K562 (cell line): Measurements from ENCODE around the gene PROK1. TPM values are rescaled to one million over a fixed set of nuclear protein-coding genes. Genes with fewer than 3 reads are reported as not detected.
A peak's percentile ranks its signal among the peaks of the same experiment; 100 is the strongest.

Experiments
- ATAC-seq: fragments of 200-7000 bp; cut with Tn5 transposase; 3 replicates; pipeline ENCODE4 v1.9.1; 2020; ENCODE audit warnings: moderate library complexity
- BruUV-seq: library from RNA; stranded (reverse); fragments of 400-500 nt; replicated peaks from 2 replicates; lab custom pipeline; 2021; lab: Mats Ljungman, UMichigan
- CTCF ChIA-PET: fragments of 300-600 bp; formaldehyde crosslinking; extraction: SDS; loops from one replicate; lab custom pipeline; 2021; ENCODE audit warnings: low intra/inter-chr PET ratio; lab: Yijun Ruan, JAX
- POLR2A ChIA-PET: fragments of 300-600, 350-650 bp; sonication (Branson Sonifier 250); formaldehyde crosslinking; extraction: SDS; loops from one replicate; lab custom pipeline; 2021; ENCODE audit warnings: antibody characterized with exemption, inconsistent platforms; lab: Yijun Ruan, JAX
- DNase-seq, 4 experiments: peaks; one replicate each; pipeline versions ENCODE4 v3.0.0 to v3.0.0-alpha.2; 2011 to 2018; ENCODE audit warnings: low spot score in 3 of 4, mixed read lengths in 3 of 4; ENCODE audit errors: extremely low read depth in 1 of 4
- FAIRE-seq: peaks from 2 replicates; lab custom pipeline; 2011; peaks lifted over from hg19 to GRCh38; lab: Jason Lieb, UNC
- H2AFZ ChIP-seq: 2 replicates; pipeline ENCODE4 v1.6.0; 2011; ENCODE audit warnings: low read depth, low read length, control low read depth, inconsistent platforms
- H3K27ac ChIP-seq: fragments of 200-600 bp; 3 replicates; pipeline ENCODE4 v1.8.0; 2011; ENCODE audit warnings: low read depth, mild to moderate bottlenecking, control low read depth, inconsistent platforms, low read length, moderate library complexity, mixed read lengths; ENCODE audit errors: extremely low read depth
- H3K27me3 ChIP-seq, 2 experiments: fragments of 300-600 bp in 1 of 2; 2 replicates in 1 of 2; 3 replicates in 1 of 2; pipeline versions ENCODE4 v1.6.0 to v1.8.0; 2011; ENCODE audit warnings: inconsistent platforms in 2 of 2, low read length in 2 of 2, mild to moderate bottlenecking in 1 of 2, mixed read lengths in 1 of 2, moderate library complexity in 1 of 2; ENCODE audit not compliant: control insufficient read depth in 2 of 2, insufficient read depth in 2 of 2
- H3K36me3 ChIP-seq: fragments of 300-600 bp; 3 replicates; pipeline ENCODE4 v1.8.0; 2011; ENCODE audit warnings: mild to moderate bottlenecking, low read length, inconsistent platforms; ENCODE audit not compliant: control insufficient read depth, insufficient read depth
- H3K4me1 ChIP-seq, 2 experiments: fragments of 200-600 bp in 1 of 2; replicated peaks in 1 of 2; 2 replicates in 1 of 2; 3 replicates in 1 of 2; pipeline versions ENCODE4 v1.5.1 to v1.8.0; 2011; ENCODE audit warnings: inconsistent platforms in 2 of 2, low read length in 2 of 2, mild to moderate bottlenecking in 1 of 2, mixed read lengths in 1 of 2, moderate library complexity in 1 of 2; ENCODE audit not compliant: control insufficient read depth in 2 of 2, insufficient read depth in 2 of 2
- H3K4me2 ChIP-seq: 2 replicates; pipeline ENCODE4 v1.6.1; 2011; ENCODE audit warnings: low read length, control low read depth, inconsistent platforms, mixed read lengths; ENCODE audit not compliant: insufficient read depth
- H3K4me3 ChIP-seq: fragments of 200-600 bp; sonication (generic), shearing (Covaris generic); 2 replicates; pipeline ENCODE4 v1.5.1; 2016; ENCODE audit warnings: control low read depth, inconsistent platforms
- H3K79me2 ChIP-seq: fragments of 200-600 bp; 3 replicates; pipeline ENCODE4 v1.8.0; 2011; ENCODE audit warnings: low read length, inconsistent platforms; ENCODE audit not compliant: control insufficient read depth, insufficient read depth
- H3K9ac ChIP-seq, 2 experiments: 2 replicates each; pipeline versions ENCODE4 v1.6.0 to v1.6.1; 2011; ENCODE audit warnings: low read depth in 2 of 2, low read length in 2 of 2, control low read depth in 1 of 2, inconsistent platforms in 1 of 2, mild to moderate bottlenecking in 1 of 2, mixed read lengths in 1 of 2; ENCODE audit not compliant: insufficient read depth in 1 of 2
- H3K9me1 ChIP-seq: one replicate; pipeline ENCODE4 v1.6.0; 2011; ENCODE audit warnings: inconsistent platforms, mild to moderate bottlenecking, low read length, moderate library complexity; ENCODE audit not compliant: control insufficient read depth, insufficient read depth
- H3K9me3 ChIP-seq: replicated peaks from 2 replicates; pipeline ENCODE4 v1.5.1; 2011; ENCODE audit warnings: low read depth, low read length, inconsistent platforms; ENCODE audit not compliant: control insufficient read depth, insufficient read depth
- H4K20me1 ChIP-seq: replicated peaks from 2 replicates; pipeline ENCODE4 v1.6.1; 2011; ENCODE audit warnings: low read length, inconsistent platforms, mixed read lengths; ENCODE audit not compliant: control insufficient read depth, insufficient read depth
- ADNP ChIP-seq: fragments of 200-800 bp; sonication (Bioruptor generic); IDR thresholded peaks from 2 replicates; pipeline ENCODE4 v1.6.1; 2016; ENCODE audit warnings: missing genetic modification characterization, missing compliant biosample characterization
- CEBPZ ChIP-seq: fragments of 150-350 bp; IDR thresholded peaks from 2 replicates; pipeline ENCODE4 v1.6.1; 2014; ENCODE audit warnings: low read depth, mild to moderate bottlenecking, low read length, borderline replicate concordance
- EGR1 ChIP-seq: fragments of 450-650 bp; conservative IDR thresholded peaks from 2 replicates; pipeline ENCODE4 v1.6.1; 2017; ENCODE audit warnings: mild to moderate bottlenecking
- IRF9 ChIP-seq: fragments of 450-650 bp; IDR thresholded peaks from 2 replicates; pipeline ENCODE4 v1.6.1; 2016; ENCODE audit warnings: missing biosample characterization, missing genetic modification characterization
- JUND ChIP-seq, 2 experiments: IDR thresholded peaks; 2 replicates in 1 of 2; 3 replicates in 1 of 2; pipeline ENCODE4 v1.6.1; 2011; ENCODE audit warnings: borderline replicate concordance in 2 of 2, low read depth in 2 of 2, low read length in 2 of 2, improper control_type of control experiment in 1 of 2, missing biosample characterization in 1 of 2, missing genetic modification characterization in 1 of 2, missing genetic modification reagents in 1 of 2
- KHSRP ChIP-seq: fragments of 450-650 bp; IDR thresholded peaks from 2 replicates; pipeline ENCODE4 v1.6.1; 2017
- MAZ ChIP-seq, 2 experiments: fragments of 450-650 bp in 1 of 2; sonication (generic) in 1 of 2; formaldehyde crosslinking; IDR thresholded peaks in 1 of 2; conservative IDR thresholded peaks in 1 of 2; 2 replicates each; pipeline versions ENCODE4 v1.4.0 to v1.5.0; 2020; ENCODE audit warnings: mild to moderate bottlenecking in 1 of 2, missing genetic modification reagents in 1 of 2
- MTA1 ChIP-seq: fragments of 450-650 bp; IDR thresholded peaks from 2 replicates; pipeline ENCODE4 v1.6.1; 2017; ENCODE audit warnings: borderline replicate concordance
- NUFIP1 ChIP-seq: fragments of 450-650 bp; IDR thresholded peaks from 2 replicates; pipeline ENCODE4 v1.6.1; 2018; ENCODE audit not compliant: partially characterized antibody
- SREBF1 ChIP-seq: fragments of 150-350 bp; IDR thresholded peaks from 2 replicates; pipeline ENCODE4 v1.6.1; 2014; ENCODE audit warnings: antibody characterized with exemption, low read depth, low read length, borderline replicate concordance
- ZBTB34 ChIP-seq: fragments of 250-450 bp; sonication (Bioruptor Pico); IDR thresholded peaks from 2 replicates; pipeline ENCODE4 v1.8.0; 2021; ENCODE audit warnings: mild to moderate bottlenecking, moderate library complexity
- ZNF695 ChIP-seq: fragments of 450-650 bp; formaldehyde crosslinking; IDR thresholded peaks from 2 replicates; pipeline ENCODE4 v1.4.0; 2020; ENCODE audit warnings: mild to moderate bottlenecking, moderate library complexity
- WGBS: fragments of 100-300 bp; shearing (Covaris generic); methylation state at CpG from one replicate; pipeline ENCODE4 v1.1.6; 2016; ENCODE audit warnings: low coverage, mixed read lengths; ENCODE audit not compliant: insufficient coverage; ENCODE audit errors: missing lambda C conversion rate; 5-methylcytosine and 5-hydroxymethylcytosine counted together
- in situ Hi-C: fragments of 300-500 bp; cut with MboI; formaldehyde crosslinking; loops from 4 replicates; pipeline ENCODE4 v1.15.0; 2018; ENCODE audit warnings: inconsistent platforms, mixed read lengths
- intact Hi-C: fragments of 100-400 bp; cut with micrococcal nuclease; formaldehyde crosslinking; loops from 2 replicates; pipeline ENCODE4 v1.14.2; 2022
- polyA plus RNA-seq, 8 experiments: library from polyadenylated mRNA; depleted of rRNA in 4 of 8; stranded (reverse) in 5 of 8; unstranded in 3 of 8; fragments of >200 nt; fragmentation: Nextera tagmentation in 2 of 8; fragmentation: Illumina TruSeq in 1 of 8; extraction: Ambion mirVana in 2 of 8; extraction: Trizol in 1 of 8; gene quantifications; 2 replicates each; pipeline versions ENCODE4 v1.2.1 to v1.2.3, GENCODE V29; 2011 to 2014; ENCODE audit warnings: inconsistent platforms in 1 of 8, missing spikeins in 1 of 8
- total RNA-seq, 7 experiments: library from RNA; depleted of rRNA in 6 of 7; stranded (reverse); fragments of >200 nt in 6 of 7; fragmentation: Illumina TruSeq in 2 of 7; extraction: Trizol in 2 of 7; gene quantifications; 2 replicates each; pipeline versions ENCODE4 v1.2.1 to v1.2.3, GENCODE V29; 2011 to 2021; ENCODE audit warnings: low replicate concordance in 1 of 7
- TF ChIP-seq, protein P1 (sequence below), 2 experiments: fragments of 200-800 bp in 1 of 2; sonication (Bioruptor generic) in 1 of 2; sonication (generic) in 1 of 2; formaldehyde crosslinking in 1 of 2; IDR thresholded peaks in 1 of 2; conservative IDR thresholded peaks in 1 of 2; 2 replicates each; pipeline versions ENCODE4 v1.5.0 to v1.6.1; 2016 to 2020; ENCODE audit warnings: missing compliant biosample characterization in 1 of 2, missing genetic modification characterization in 1 of 2, missing genetic modification reagents in 1 of 2

The PROK1 gene
- total and polyA plus RNA-seq, 9 of the 15 experiments (the other 6 are each of a cell fraction or from before 2014, with no cell fraction given), result 0.15 TPM; not detected in 8

DNA sequence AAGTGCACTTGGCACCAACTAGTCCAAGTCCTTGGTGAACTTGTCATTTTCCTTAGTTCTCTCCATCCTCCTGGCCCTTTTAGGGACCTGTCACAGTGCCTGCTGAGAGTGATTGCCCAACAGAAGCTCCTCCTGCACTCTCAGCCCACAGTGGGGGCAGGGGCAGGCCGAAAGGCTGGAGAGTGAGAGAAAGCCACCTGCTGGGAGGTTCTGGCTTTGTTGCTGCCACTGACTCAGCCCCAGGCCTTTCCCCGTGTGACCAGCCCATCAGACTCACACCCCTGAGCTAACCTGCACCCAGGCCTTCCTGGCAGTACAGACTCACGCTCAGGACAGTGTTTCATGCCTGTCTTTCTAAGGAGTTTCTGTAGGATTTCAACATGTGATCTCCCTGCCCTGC lies 17.1 kb upstream of the PROK1 start:
- Histone ChIP-seq H3K9ac (0 out of 4 replicates have a peak overlapping the region, but pooled peaks of 1 of the 2 experiments have one; percentile 39), H3K36me3 (no peaks in the 10 kb centered on the region), H3K27me3 (peaks cover 35 to 63% of the 10 kb centered on the region in 2 experiments), H3K4me3 (no peak overlapping the region), H3K79me2 (no peaks in the 10 kb centered on the region), H3K9me1 (no peaks in the 10 kb centered on the region), H3K4me2 (peak overlapping the region; percentile 27; the same call in 1 of the 2 replicates), H3K9me3 (no peaks in the 10 kb centered on the region), H2AFZ (no peak overlapping the region), H3K27ac (no peak overlapping the region), H4K20me1 (0 out of 2 replicates have a peak, but pooled peaks cover 3% of the 10 kb centered on the region), H3K4me1 (peaks cover 10 to 23% of the 10 kb centered on the region in 2 experiments; a peak in 4 of 5 replicates)
- intact Hi-C loops, result loop anchor here (1.0 kb wide), 1 partner anchor 22 kb away; no protein-coding TSS in a partner anchor
- POLR2A ChIA-PET, result interaction anchor here (0.5 to 1.5 kb wide), 10 partner anchors 10 to 516 kb away, joined by 3 to 9 read pairs (median 4); no protein-coding TSS in a partner anchor
- CTCF ChIA-PET, result interaction anchor here (0.8 kb wide), 1 partner anchor 20 kb away, joined by 4 read pairs; no protein-coding TSS in a partner anchor
- FAIRE-seq, result peak; percentile 81
- no TSS peak for BruUV-seq
- 3% methylated on average over 3 of the region's 3 CpGs for WGBS
- peak; percentile 95 for ATAC-seq
- in situ Hi-C loops, result no loop called here
- peak; percentile 80 to 84 (median 81) for DNase-seq
- TF ChIP-seq, protein P1, sequence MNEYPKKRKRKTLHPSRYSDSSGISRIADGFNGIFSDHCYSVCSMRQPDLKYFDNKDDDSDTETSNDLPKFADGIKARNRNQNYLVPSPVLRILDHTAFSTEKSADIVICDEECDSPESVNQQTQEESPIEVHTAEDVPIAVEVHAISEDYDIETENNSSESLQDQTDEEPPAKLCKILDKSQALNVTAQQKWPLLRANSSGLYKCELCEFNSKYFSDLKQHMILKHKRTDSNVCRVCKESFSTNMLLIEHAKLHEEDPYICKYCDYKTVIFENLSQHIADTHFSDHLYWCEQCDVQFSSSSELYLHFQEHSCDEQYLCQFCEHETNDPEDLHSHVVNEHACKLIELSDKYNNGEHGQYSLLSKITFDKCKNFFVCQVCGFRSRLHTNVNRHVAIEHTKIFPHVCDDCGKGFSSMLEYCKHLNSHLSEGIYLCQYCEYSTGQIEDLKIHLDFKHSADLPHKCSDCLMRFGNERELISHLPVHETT (CRISPR knock-in tag; conservative IDR thresholded peaks at IDR 0.05 in 1 of 2, IDR thresholded peaks at IDR 0.05 in 1 of 2), result no peak
- TF ChIP-seq ADNP (tag) (no peak), MTA1 (no peak), IRF9 (tag) (0 out of 2 replicates have a peak, but pooled peaks have one; percentile 46), SREBF1 (no peak), MAZ (CRISPR knock-in tag; conservative IDR thresholded peaks at IDR 0.05 in 1 of 2, IDR thresholded peaks at IDR 0.05 in 1 of 2) (peak in 1 of 2 experiments; percentile 49; a peak in 1 of 4 replicates), EGR1 (no peak), ZNF695 (CRISPR knock-in tag) (no peak), KHSRP (no peak), CEBPZ (no peak), ZBTB34 (CRISPR knock-in tag) (no peak), NUFIP1 (no peak), JUND (IDR thresholded peaks at IDR 0.05; ENCODE audit: borderline replicate concordance, low read depth, low read length) (peak; percentile 63), JUND (tag; IDR thresholded peaks at IDR 0.05; ENCODE audit: borderline replicate concordance, low read depth, low read length) (no peak; the same call in 2 of the 3 replicates)
